ENCODE results near the gene RBM20.

GRCh38 chr10:110822712-110823311 lies 178.7 kb downstream of the RBM20 start:
- no peak for TF ChIP-seq CTCF (IDR thresholded peaks at IDR 0.05)
- TF ChIP-seq REST (IDR thresholded peaks at IDR 0.05; ENCODE audit: insufficient read depth in 1 of 2, low read depth in 2 of 2, low read length in 1 of 2), result no peak

All from Panc1 (cell line).